HTERT RPE-1 (cell line): ENCODE measurements around the gene MX1.

Experiments
- in situ Hi-C: fragments of 300-500 bp; cut with MboI; formaldehyde crosslinking; loops from 4 replicates; pipeline ENCODE4 v1.14.3; 2020; ENCODE audit warnings: low sequenced_read_pairs

Gene MX1

DNA sequence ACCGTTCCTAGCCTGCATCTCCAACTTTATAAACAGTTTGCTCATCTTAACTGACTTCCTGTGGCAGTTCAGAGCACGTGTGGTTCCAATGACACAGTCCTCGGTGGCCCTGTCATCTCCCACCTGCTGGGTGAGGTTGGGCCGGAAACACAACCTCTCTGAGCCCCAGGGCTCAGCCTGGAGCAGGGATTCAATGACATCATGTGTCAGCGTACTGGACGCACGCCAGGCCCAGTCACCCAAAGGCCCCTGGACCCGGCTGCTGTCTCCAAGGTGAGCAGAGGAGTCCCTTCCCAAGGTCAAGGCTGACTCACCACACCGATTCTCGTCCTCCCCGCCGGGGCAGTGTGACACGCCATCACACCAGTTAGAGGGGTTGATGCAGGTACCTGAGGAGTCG is 62.0 kb downstream of the MX1 start:
- in situ Hi-C loops, result no loop called here

DNA sequence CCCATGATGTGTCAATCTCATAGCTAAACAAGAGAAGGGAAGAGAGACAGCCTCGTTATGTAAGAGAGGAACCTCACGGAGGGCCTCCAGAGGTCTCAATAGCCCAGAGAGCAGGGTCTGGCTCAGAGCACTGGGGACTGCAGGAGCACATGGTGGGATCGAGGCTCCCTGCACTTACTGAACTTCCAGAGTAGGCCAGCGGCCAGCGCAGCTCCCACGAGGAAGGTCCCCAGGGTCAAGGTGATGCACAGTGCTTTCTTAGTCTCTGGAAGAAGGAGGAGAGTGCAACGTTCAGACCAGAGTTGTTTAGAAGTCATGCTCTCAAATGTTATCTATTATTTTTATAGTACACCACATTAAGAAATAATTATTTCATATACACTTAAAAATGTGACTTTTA is 63.3 kb downstream of the MX1 start:
- in situ Hi-C loops, result no loop called here

DNA sequence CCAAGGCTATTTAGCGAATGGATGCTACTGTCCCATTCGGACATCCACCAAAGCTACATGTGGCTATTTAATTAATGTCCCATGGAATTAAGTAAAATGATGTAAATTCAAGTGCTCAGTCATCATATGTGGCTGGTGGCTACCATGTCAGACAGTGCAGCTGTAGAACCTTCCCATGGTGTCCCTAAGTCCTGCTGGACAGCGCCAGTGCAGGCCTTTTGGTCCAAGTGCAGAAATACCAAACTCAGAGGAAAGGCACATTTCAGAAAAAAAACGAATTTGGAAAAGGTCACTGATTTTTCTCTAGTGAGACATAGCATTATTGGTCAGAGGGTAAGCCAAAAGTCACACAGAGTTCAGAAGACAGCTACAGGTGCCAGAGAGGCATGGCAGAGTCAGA is 64.3 kb downstream of the MX1 start:
- in situ Hi-C loops, result no loop called here

DNA sequence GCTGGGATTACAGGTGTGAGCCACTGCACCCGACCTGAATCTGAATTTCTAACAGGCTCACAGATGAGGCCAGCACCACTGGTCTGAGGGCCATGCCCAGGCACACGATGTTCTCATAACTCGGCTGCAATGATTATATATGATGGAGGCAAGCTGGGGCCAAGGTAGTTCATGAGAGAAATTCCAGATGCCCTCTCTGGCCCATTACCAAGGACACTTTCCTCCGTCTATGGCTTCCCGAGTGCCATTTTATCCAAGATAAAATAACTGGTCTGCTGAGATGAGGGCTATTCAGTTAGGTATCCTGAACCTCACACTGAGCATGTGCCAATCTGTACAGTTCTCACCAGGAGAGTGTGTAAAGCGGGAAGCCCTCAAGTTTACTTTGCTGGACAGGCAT is 65.4 kb downstream of the MX1 start:
- in situ Hi-C loops, result no loop called here

DNA sequence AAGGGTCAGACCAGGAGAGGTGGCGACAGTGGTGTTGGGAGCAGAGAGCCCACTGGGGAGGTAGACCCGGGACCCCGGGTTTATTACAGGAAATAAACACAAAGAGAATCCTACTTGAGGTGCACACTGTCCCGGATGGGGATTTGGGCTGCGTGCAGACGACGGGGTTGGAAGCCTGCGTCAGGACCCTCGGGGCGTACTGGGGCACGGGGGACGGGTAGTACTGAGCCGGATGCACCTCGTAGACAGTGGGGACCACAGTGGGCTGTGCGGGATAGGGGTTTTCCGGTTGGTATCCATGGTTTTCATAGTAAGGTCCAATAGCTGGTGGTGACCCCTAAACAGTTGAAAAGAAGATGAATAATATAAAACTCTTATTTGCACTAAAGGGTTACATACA is 68.2 kb downstream of the MX1 start:
- in situ Hi-C loops, result no loop called here

DNA sequence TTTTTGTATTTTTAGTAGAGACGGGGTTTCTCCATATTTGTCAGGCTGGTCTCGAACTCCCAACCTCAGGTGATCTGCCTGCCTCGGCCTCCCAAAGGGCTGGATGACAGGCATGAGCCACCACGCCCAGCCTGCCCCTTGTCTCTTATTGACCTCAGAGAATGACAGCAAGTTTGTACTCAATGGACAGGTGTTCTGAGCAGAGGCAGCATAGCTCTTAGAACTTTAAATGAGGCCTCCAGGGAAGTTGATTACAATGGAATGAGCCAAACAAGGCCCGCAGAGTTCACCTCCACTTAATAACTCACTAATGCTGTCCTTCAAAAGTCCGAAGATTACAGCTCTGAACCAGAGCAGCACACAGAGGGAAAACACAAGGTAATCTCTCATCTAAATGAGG is 71.0 kb downstream of the MX1 start:
- in situ Hi-C loops, result no loop called here

DNA sequence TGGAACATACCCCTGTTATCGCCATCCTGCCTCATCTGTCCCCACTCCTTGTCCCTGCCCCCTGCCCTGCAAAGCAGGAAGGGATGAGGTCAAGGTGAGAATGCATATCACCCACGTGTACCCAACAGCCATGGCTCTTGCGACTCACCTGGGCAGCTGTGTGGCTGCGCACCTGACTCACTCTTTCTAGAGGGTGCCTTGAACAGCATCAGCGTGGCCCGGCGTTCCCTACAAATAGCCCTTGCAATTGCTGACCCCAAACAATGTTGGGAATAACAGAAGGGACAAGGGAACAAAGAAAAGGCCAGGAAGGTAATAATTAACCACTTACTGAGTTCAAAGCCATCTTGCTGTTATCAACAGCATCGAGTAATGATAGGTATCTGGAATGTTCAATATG is 71.7 kb downstream of the MX1 start:
- in situ Hi-C loops, result no loop called here

DNA sequence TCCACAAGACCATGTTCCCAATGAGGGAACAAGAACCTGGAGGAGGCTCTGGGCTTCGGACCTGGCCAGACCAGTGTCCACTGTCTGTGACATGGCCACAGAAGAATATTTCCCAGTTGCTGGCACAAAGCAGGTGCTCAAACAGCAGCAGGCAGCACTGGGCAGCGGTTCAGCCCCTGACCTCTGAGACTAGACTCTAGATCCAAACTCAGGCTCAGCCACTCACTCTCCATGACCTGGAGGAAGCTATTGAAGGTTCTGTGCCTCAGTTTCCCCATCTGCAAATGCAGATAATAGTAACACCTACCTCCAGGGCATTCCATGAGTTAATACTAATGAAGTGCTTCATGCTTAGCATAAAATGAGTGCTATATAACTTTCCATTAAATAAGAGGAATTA is 73.9 kb downstream of the MX1 start:
- in situ Hi-C loops, result no loop called here

DNA sequence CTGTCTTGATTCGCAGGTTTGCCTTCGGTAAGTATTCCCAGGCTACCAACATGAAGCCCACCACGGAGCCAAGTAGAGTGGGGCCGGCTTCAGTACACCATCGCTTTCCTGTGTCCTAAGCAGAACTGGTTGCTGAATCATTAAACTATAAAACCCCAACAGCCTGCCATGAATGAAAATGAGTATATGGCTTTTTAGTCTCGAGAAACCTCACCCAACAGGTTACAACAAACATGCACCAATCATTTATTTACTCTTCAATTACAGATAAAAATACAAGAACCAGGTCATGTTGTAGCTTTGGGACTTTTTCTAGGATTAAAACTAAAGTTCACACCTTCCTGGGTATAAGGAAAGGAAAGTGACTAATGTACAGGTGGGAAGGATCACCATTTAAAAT is 74.3 kb downstream of the MX1 start:
- in situ Hi-C loops, result no loop called here

DNA sequence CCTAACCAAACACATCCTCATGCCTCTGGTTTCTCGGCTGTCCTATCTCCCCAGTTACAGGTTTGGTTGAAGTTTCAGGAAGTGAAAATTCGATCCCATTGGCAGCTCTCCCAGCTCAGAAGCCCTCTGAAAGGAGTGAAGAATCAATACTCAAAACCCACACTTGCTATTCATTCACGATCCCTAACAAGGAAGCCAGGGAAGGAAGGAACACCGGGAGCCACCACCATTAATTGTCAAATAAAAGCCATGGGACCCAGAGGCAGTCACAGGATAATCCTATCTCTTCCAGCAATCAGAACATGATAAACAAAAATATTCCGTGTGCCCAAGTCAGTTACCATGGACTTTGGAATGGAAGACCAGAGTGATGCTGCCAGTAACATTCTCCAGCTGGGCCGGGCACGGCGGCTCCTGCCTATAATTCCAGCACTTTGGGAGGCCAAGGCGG is 74.9 kb downstream of the MX1 start:
- in situ Hi-C loops, result no loop called here

DNA sequence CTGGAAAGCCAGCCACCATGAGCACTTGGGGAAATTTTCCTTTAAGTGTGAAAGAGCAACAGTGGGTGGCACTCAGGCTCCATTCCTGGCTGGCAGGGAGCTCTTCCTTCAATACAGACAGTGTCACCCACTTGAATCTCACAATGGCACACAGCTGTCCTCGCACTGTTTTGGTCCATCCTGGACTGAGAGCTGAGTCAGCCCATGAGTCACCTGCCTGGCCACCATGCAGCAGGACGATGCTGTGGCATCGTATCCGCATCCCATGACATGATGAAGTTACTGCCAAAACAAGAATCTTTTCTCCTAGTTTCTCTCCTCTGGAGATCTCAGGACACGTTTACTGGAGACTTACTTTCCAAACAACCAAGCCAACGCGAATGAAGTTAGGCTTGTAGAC is 75.9 kb downstream of the MX1 start:
- in situ Hi-C loops, result no loop called here

DNA sequence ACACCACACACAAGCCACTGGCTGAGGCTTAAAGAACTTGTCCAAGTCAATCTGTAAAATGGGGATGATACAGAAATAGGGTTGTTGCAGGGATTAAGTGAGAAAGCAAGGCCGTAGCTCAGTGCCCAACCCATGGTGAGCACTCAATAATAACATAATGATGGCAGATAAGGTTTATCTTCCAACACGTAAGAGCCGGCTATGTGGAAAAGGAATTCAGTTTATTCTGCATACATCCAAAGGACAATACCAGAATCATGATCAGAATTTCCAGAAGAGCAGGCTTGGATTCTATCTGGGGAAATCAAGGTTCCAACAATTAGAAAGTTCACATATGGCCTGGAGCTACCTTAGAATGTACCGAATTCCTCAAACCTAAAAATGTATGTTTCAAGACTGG is 77.3 kb downstream of the MX1 start:
- in situ Hi-C loops, result no loop called here

DNA sequence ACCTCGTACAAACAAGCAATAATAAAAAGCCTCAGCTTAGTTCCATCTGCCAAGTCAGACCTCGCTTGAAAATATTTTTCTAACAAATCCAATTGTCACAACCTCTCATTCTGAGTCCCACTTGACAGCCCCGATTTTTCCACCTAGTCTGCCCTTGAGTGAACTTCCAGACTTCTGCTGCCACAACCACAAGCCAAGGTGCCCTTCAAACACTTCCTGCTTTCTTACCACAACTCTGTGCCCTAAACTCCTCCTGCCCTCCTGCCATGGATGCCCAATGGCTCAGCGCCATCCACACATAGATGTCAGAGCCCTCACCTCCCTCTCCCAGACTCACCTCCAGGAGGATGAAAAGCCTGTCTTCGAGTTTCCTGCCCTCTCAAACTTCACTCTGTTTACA is 78.0 kb downstream of the MX1 start:
- in situ Hi-C loops, result no loop called here

DNA sequence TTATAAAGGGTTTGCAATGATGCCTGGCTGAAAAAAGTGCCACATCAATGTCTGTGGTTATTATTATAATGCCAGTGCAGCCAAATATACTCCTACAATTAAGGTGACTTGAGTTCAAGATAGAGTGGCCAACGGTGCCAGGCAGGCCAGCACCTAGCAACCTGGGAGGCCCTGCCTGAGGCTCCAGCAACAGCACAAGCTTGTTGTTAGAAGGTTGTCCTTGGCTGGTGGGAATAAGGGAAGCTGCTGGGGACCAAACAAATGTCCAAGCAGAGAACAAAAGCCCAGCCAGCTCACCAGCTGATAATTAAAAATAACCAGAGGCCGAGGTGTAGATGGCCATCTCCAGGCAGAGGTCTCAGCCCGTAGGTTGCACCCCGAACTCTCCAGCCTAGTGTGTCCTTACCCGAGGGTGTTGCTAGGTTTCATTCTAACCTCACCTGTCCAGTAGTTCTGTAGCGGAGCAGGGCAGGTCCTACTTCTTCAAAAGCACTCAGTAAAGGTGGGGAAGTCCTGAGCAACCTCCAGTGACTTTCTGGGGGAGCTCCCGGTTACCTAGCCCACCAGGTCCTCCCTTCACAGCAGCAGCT is 80.1 kb downstream of the MX1 start:
- in situ Hi-C loops, result no loop called here

DNA sequence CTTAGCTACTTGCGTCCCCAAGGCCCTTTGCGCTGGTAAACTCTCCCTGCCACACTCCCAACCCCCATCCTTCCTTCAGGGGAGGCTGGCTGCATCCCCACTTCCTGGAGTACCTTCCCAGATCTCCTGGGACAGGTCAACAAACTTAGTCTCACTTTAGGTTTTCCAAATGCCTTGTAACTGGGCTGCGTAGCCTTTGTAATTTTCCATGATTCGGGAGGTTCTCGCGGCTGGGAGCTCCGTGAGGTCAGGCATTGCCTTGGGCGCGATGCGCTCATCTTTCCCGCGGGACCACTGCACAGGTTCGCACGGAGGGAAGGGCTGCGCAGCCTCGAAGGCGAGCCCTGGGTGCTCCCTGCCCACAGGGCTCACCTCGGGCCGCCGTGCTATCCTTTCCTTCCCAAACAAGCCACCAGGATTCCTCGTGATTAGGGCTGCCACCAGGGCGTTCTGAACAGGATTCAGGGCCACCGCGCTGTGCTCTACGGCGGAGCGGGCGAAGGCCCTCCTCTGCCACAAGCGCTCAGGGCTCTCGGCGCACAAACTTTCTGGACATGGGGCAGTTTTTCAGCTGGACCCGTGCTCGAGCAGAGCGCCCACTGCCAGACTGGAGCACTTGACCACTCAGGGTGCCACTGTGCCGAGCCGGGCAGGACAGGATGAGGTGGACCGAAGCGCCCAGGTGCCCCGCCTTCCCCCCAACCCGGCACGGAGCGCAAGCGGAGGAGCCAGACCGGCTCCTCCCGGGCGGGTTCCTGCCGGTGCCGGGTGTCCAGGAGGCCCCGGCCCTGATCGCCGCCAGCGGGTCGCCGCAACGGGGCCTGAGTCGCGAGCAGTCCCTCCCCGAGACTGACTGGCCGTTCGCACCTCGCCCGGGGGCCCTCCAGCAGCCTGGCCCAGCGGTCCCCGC is 80.8 kb downstream of the MX1 start:
- in situ Hi-C loops, result no loop called here

DNA sequence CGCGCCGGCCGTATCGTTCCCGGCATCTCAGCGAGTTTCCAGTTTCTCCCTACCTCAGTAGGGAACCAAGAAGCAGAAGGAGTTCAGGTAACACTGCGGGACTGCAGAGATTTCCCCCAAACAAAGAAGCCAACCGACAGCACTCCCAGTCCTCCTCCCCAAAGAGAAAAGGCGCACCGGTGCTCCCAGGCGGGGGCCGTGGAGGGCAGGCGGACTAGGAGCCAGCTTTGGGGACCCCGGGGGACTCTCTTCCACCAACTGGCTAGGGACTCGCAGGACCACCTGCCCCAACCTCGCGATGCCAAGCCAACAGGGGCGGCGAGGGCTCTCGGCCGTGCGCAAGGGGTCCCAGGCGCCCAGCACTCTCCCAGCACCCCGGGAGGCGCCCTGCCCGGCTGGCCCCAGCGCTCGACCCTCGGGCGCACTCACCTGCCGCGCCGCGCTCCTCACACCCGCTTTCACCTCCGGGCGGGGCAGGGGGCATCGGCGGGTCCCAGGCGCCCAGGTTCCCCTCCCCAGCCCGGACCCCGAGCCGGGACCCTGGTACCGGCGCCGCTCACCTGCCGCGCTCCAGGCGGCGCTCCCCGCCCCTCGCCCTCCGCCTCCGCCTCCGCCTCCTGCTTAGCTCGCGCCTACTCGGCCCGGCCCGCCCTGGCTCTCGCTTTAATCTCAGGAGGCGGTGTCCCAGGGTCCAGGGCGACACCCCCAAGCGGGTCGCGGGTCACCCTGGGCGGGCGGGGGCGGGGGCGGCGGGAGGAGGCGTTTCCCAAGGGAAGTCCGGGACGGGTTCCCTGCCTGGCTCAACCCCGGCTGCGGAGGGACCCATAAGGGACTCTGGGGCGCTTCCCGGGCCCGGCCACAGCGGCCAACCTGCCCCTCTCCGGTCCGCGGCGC is 81.7 kb downstream of the MX1 start, which contains the start of gene TMPRSS2:
Gene TMPRSS2 (minus strand): TSS at position 638 of the 894 bp plus-strand sequence. CDS start 10,025 bp downstream, outside the sequence.
- in situ Hi-C loops, result no loop called here

DNA sequence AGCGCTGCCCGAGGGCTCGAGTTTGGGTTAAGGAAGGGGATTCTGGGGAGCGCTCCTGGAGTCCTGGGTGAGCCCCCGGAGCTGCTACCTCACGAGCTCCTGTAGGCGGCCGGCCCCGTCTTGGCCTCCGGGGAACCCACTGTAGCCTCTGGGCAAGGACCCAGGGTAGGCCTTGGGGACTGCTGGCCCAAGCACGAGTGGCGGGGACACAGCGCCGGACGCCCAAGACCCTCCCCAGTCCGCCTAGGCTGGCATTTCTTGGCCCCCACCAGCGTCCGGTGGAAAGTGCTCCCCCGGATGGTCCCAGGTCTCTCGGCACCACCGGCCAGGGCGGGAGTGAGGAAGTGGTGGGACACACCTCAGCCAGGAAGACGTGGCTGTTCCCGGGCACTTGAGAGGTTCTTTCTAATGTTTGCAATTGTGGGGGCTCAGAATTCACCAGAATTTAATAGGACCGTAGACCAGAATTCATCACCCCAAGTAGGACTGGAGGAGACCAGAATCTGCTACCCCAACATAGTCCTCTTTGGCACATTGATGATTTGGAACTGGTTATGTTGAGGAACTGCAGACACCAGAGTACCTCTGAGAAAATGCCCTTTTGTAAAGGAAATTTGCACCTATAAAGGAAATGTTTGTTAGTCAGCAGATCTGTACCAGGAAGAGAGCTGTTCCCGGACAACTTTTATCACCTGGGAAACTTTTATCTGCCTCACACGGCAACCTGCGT is 82.5 kb downstream of the MX1 start:
- in situ Hi-C loops, result no loop called here
